ENCODE measurements around the gene CEMIP.

The CEMIP gene

GRCh38 chr15:80997692-80998091 lies 218.5 kb downstream of the CEMIP start:
- no peak for DNase-seq

- DNase-seq: no peak
Measured at GRCh38 chr15:80998251-80998650, 219.1 kb downstream of the CEMIP start.

GRCh38 chr15:80999623-81000036 lies 220.5 kb downstream of the CEMIP start:
- no peak for DNase-seq

- DNase-seq: peak in 9 of 56 donors; percentile 45 to 64 (median 54)
Measured at GRCh38 chr15:81000144-81000623, 221.0 kb downstream of the CEMIP start.

GRCh38 chr15:81000624-81001151 lies 221.5 kb downstream of the CEMIP start, which contains the start of gene TLNRD1:
Gene TLNRD1, plus strand, starts transcription at chr15:81000923. Its CDS starts 1,349 bp downstream, at chr15:81002272.
- DNase-seq: peak in 55 of 56 donors; percentile 12 to 89 (median 74)

All from nucleus accumbens (tissue), 56 donors.